HepG2 (cell line): ENCODE results near the gene BMP8A. TPM values are rescaled to one million over a fixed set of nuclear protein-coding genes. Genes with fewer than 3 reads are reported as not detected.

Source experiments
- ATAC-seq: fragments of 200-7000 bp; cut with Tn5 transposase; 3 replicates; pipeline ENCODE4 v1.9.1; 2020; ENCODE audit warnings: mild to moderate bottlenecking, moderate library complexity
- BruUV-seq: library from RNA; stranded (reverse); fragments of 400-500 nt; replicated peaks from 2 replicates; lab custom pipeline; 2021; lab: Mats Ljungman, UMichigan
- CTCF ChIA-PET: fragments of 300-600 bp; formaldehyde crosslinking; extraction: SDS; loops from one replicate; lab custom pipeline; 2021; ENCODE audit warnings: low total read pairs, inconsistent platforms, low intra/inter-chr PET ratio; lab: Yijun Ruan, JAX
- POLR2A ChIA-PET: fragments of 350-600 bp; sonication (Branson Sonifier 250); formaldehyde crosslinking; loops from one replicate; lab custom pipeline; 2020; ENCODE audit warnings: antibody characterized with exemption, inconsistent platforms; lab: Yijun Ruan, JAX
- DNase-seq: peaks from one replicate; pipeline ENCODE4 v3.0.0-alpha.2; 2015; ENCODE audit warnings: low spot score
- FAIRE-seq: peaks from 3 replicates; lab custom pipeline; 2011; peaks lifted over from hg19 to GRCh38; lab: Jason Lieb, UNC
- H2AFZ ChIP-seq: one replicate; pipeline ENCODE4 v1.6.1; 2011; ENCODE audit warnings: low read length, inconsistent platforms
- H3K27ac ChIP-seq: fragments of 300-600 bp; 3 replicates; pipeline ENCODE4 v1.8.0; 2011; ENCODE audit warnings: mixed run types, mild to moderate bottlenecking, mixed read lengths, low read length, inconsistent platforms; ENCODE audit not compliant: insufficient read depth; ENCODE audit errors: extremely low read length
- H3K27me3 ChIP-seq, 2 experiments: fragments of 200-600 bp in 1 of 2; 2 replicates in 1 of 2; 3 replicates in 1 of 2; pipeline versions ENCODE4 v1.6.0 to v1.8.0; 2011; ENCODE audit warnings: low read length in 2 of 2, mild to moderate bottlenecking in 2 of 2, moderate library complexity in 2 of 2, inconsistent platforms in 1 of 2; ENCODE audit not compliant: insufficient read depth in 2 of 2, control insufficient read depth in 1 of 2
- H3K36me3 ChIP-seq, 2 experiments: fragments of 200-600 bp in 1 of 2; replicated peaks in 1 of 2; 2 replicates in 1 of 2; 3 replicates in 1 of 2; pipeline versions ENCODE4 v1.5.1 to v1.8.0; 2011; ENCODE audit warnings: low read length in 2 of 2, inconsistent platforms in 1 of 2; ENCODE audit not compliant: insufficient read depth in 2 of 2, control insufficient read depth in 1 of 2
- H3K4me1 ChIP-seq: 2 replicates; pipeline ENCODE4 v1.5.1; 2012; ENCODE audit warnings: low read length, inconsistent platforms; ENCODE audit not compliant: insufficient read depth
- H3K4me2 ChIP-seq: 2 replicates; pipeline ENCODE4 v1.6.0; 2011; ENCODE audit warnings: low read depth, low read length, inconsistent platforms
- H3K4me3 ChIP-seq, 3 experiments: fragments of 200-600 bp in 1 of 3; sonication (generic), shearing (Covaris generic) in 1 of 3; replicated peaks in 1 of 3; 2 replicates each; pipeline ENCODE4 v1.5.1; 2011 to 2016; ENCODE audit warnings: low read length in 3 of 3, inconsistent platforms in 2 of 3, low read depth in 2 of 3, mild to moderate bottlenecking in 2 of 3, control low read depth in 1 of 3, mixed read lengths in 1 of 3; ENCODE audit not compliant: insufficient read depth in 1 of 3
- H3K79me2 ChIP-seq: one replicate; pipeline ENCODE4 v1.6.1; 2011; ENCODE audit warnings: low read length, inconsistent platforms; ENCODE audit not compliant: insufficient read depth
- H3K9ac ChIP-seq: 2 replicates; pipeline ENCODE4 v1.6.0; 2011; ENCODE audit warnings: mild to moderate bottlenecking, low read depth, low read length, inconsistent platforms; ENCODE audit not compliant: insufficient read depth
- H3K9me3 ChIP-seq: 2 replicates; pipeline ENCODE4 v1.5.1; 2012; ENCODE audit warnings: mild to moderate bottlenecking, low read length
- H4K20me1 ChIP-seq: 2 replicates; pipeline ENCODE4 v1.6.0; 2011; ENCODE audit warnings: inconsistent platforms, mild to moderate bottlenecking, low read length, moderate library complexity; ENCODE audit not compliant: insufficient read depth
- ARID4A ChIP-seq: sonication (generic); formaldehyde crosslinking; IDR thresholded peaks from 2 replicates; pipeline ENCODE4 v1.5.0; 2020; ENCODE audit warnings: mild to moderate bottlenecking, missing genetic modification reagents, borderline replicate concordance
- CENPT ChIP-seq: sonication (generic); formaldehyde crosslinking; IDR thresholded peaks from 2 replicates; pipeline ENCODE4 v1.8.0; 2022; ENCODE audit warnings: low read depth, mild to moderate bottlenecking, moderate library complexity, missing genetic modification reagents
- HOXA3 ChIP-seq: sonication (generic); formaldehyde crosslinking; IDR thresholded peaks from 2 replicates; pipeline ENCODE4 v1.5.0; 2020; ENCODE audit warnings: missing genetic modification reagents
- ZBTB37 ChIP-seq: sonication (generic); formaldehyde crosslinking; IDR thresholded peaks from 2 replicates; pipeline ENCODE4 v1.4.0; 2020; ENCODE audit warnings: mild to moderate bottlenecking, missing genetic modification reagents
- ZBTB4 ChIP-seq: sonication (generic); formaldehyde crosslinking; IDR thresholded peaks from 2 replicates; pipeline ENCODE4 v1.4.0; 2020; ENCODE audit warnings: missing genetic modification reagents, mild to moderate bottlenecking, borderline replicate concordance
- ZNF263 ChIP-seq: sonication (generic); formaldehyde crosslinking; IDR thresholded peaks from 2 replicates; pipeline ENCODE4 v1.4.0; 2020; ENCODE audit warnings: missing genetic modification reagents
- WGBS: methylation state at CpG from one replicate; pipeline ENCODE4 v1.1.6; 2017; ENCODE audit warnings: low lambda C conversion rate; 5-methylcytosine and 5-hydroxymethylcytosine counted together
- in situ Hi-C: cut with HindIII; loops from 2 replicates; pipeline ENCODE4 v1.10.0; 2017; ENCODE audit warnings: low pct_unique_long_range_greater_than_20kb; ENCODE audit not compliant: extremely low pct_ligation_motif_present
- intact Hi-C: fragments of 100-400 bp; cut with micrococcal nuclease; formaldehyde crosslinking; loops from one replicate; pipeline ENCODE4 v1.10.0; 2022; ENCODE audit not compliant: unreplicated experiment
- polyA plus RNA-seq, 8 experiments: library from polyadenylated mRNA; depleted of rRNA in 3 of 8; stranded (reverse) in 7 of 8; unstranded in 1 of 8; fragments of >200 nt; fragmentation: Illumina TruSeq in 4 of 8; extraction: Trizol in 4 of 8; gene quantifications; 2 replicates each; pipeline versions ENCODE4 v1.2.1 to v1.2.3, GENCODE V29; 2011 to 2016; ENCODE audit warnings: low read depth in 4 of 8, missing spikeins in 1 of 8, mixed read lengths in 1 of 8; ENCODE audit not compliant: insufficient read depth in 1 of 8
- total RNA-seq, 5 experiments: library from RNA; depleted of rRNA; stranded (reverse); fragments of >200 nt; fragmentation: Illumina TruSeq; extraction: Trizol; gene quantifications; 2 replicates each; pipeline ENCODE4 v1.2.3, GENCODE V29; 2016; ENCODE audit warnings: low read depth in 1 of 5

BMP8A gene
- total and polyA plus RNA-seq, 2 of the 13 experiments (the other 11 are each of a cell fraction or from before 2014, with no cell fraction given), result 0.05 TPM; not detected in 1

- no peaks in the 10 kb centered on the region for H3K27me3 ChIP-seq
- H3K79me2 ChIP-seq, result no peaks in the 10 kb centered on the region
- no peaks in the 10 kb centered on the region for H3K36me3 ChIP-seq
- H3K9me3 ChIP-seq, result no peaks in the 10 kb centered on the region
- no peak for DNase-seq
- no peak overlapping the region for H2AFZ ChIP-seq
- CTCF ChIA-PET, result no interaction called here
- H3K27ac ChIP-seq, result no peak overlapping the region
- H3K4me3 ChIP-seq, result no peak overlapping the region
- no peak overlapping the region for H3K9ac ChIP-seq
- no TSS peak for BruUV-seq
- H3K4me1 ChIP-seq, result no peaks in the 10 kb centered on the region
- in situ Hi-C loops (loop anchor here (25.0 kb wide), 1 partner anchor 446 kb away; no protein-coding TSS in a partner anchor), intact Hi-C loops (loop anchor here (10.0 kb wide), 1 partner anchor 69 kb away; no protein-coding TSS in a partner anchor)
- ATAC-seq, result no peak
- TF ChIP-seq ZNF263 (CRISPR knock-in tag), result no peak
- WGBS, result 89% methylated on average over 1 of the region's 1 CpG
- POLR2A ChIA-PET, result no interaction called here
- no peak for FAIRE-seq
- H3K4me2 ChIP-seq, result no peak overlapping the region
- H4K20me1 ChIP-seq, result no peaks in the 10 kb centered on the region
These were observed 42.0 kb downstream of the BMP8A start for GRCh38 chr1:39533442-39533841.

- Histone ChIP-seq H3K4me1 (no peaks in the 10 kb centered on the region), H3K27me3 (no peaks in the 10 kb centered on the region), H3K36me3 (no peaks in the 10 kb centered on the region; a peak in 1 of 5 replicates), H3K9me3 (no peaks in the 10 kb centered on the region), H3K4me3 (no peak overlapping the region), H2AFZ (no peak overlapping the region), H3K9ac (no peak overlapping the region), H4K20me1 (no peaks in the 10 kb centered on the region), H3K4me2 (peak overlapping the region; percentile 37; the same call in 1 of the 2 replicates), H3K27ac (no peak overlapping the region), H3K79me2 (no peaks in the 10 kb centered on the region)
- intact Hi-C loops, result loop anchor here (5.0 to 10.0 kb wide), 3 partner anchors 74 to 441 kb away; no protein-coding TSS in a partner anchor
- DNase-seq (no peak), FAIRE-seq (no peak), ATAC-seq (no peak; the same call in 2 of the 3 replicates)
- BruUV-seq, result no TSS peak
- ChIA-PET POLR2A (no interaction called here), CTCF (interaction anchor here (1.6 to 2.1 kb wide), 2 partner anchors 32 to 69 kb away, joined by 7 to 8 read pairs; no protein-coding TSS in a partner anchor)
- WGBS, result 84% methylated on average over 9 of the region's 9 CpGs
- in situ Hi-C loops, result loop anchor here (5.0 to 25.0 kb wide), 2 partner anchors 51 to 451 kb away; no protein-coding TSS in a partner anchor
- TF ChIP-seq HOXA3 (CRISPR knock-in tag) (no peak), CENPT (0 out of 2 replicates have a peak, but pooled peaks have one; percentile 45), ZBTB37 (CRISPR knock-in tag) (no peak), ARID4A (CRISPR knock-in tag) (0 out of 2 replicates have a peak, but pooled peaks have one; percentile 32), ZBTB4 (CRISPR knock-in tag) (no peak)
These were observed 47.3 kb downstream of the BMP8A start for GRCh38 chr1:39538531-39539251.
